Mucosa of gallbladder (tissue), 1 donor: ENCODE results near the gene CLPSL1. TPM values are rescaled to one million over a fixed set of nuclear protein-coding genes. Genes with fewer than 3 reads are reported as not detected.

Experiments used
- DNase-seq: peaks from one replicate; pipeline ENCODE4 v3.0.0-alpha.2; 2020; ENCODE audit warnings: low spot score
- total RNA-seq: library from RNA; stranded (reverse); gene quantifications from one replicate; pipeline ENCODE4 v1.2.1, GENCODE V29; 2021
- donor health status: DM: no; HTN: no; CAD: no.

Gene CLPSL1
- total RNA-seq, 1 donor from 2014 or later: 0.49 TPM

DNA sequence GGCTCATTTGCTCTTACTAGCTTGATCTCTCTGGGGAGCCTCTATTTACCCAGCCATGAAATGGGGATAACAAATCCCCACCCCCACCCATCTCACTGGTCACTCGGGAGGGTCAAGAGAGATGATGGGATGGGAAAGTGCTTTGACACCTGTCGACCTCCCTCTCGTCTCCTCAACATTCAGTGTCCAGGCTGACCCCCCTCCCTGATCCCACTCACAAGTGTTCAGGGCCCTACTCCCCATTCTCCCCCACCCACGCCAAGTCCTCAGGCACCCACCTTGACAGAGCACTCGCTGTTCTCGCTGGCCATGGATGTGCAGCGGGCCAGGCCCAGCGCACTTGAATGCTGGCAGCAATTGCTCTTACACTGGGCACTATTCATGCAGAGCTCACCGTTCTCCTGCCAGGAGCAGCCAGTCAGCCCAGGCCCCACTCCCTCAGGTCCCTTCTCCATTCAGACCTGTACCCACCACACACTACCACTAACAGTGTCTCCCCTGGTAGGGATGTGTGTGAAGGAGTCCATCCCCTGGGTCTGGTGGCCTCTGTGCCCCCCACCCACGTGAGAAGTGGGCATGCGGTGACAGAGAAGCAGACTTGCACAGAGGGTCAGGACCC lies 14.7 kb downstream of the CLPSL1 start:
- DNase-seq: no peak

DNA sequence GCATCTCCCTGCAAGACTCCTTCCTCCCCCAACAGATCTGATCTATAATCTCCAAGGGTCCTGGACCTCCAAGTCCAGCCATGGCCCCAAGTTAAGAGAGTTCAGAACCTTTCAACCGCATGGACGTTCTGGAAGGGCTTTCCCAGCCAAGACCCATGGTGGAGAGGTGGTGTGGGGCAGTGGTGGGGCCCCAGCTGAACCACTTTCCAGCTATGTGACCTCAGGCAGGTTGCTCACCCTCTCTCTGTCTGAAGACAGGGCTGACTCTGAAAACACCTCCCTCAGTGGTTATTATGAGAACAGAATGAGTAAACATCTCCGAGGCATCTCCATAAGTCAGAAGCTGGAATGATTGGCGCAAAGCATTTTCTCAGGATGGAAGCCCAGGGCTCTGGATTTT lies 15.4 kb downstream of the CLPSL1 start:
- no peak for DNase-seq

DNA sequence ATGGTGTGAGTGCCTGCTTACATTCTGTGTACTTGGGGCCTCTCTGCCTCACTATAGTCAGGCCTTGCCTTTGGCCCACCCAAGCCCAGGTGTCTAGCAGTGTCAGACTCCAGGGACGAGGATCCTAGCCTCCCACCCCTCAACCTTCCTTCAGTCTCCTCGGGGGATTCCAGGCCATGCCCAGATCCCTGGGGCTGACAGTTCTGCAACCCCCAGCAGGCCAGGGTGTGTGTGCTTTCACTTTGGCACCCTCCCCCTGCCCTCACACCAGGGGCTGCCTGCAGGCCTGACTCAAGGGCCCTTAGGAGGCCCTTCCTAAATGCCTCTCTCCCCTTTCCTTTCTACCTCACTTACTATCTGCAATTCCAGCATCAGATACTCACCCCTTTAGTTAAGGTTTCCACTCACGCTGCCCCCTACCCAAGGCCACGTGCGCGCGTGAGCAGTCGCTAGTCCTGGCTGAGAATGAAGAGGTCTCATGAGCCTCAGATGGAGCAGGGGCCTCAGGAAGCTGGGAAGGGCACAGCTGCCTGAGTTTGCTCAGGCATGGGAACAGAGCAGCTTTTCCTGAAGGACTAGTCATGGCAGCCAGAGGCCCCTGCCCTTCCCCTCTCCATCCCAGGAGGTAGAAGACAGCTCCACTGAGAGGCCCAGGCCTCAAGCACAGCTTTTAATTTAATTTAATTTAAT lies 17.2 kb downstream of the CLPSL1 start:
- DNase-seq: no peak

- no peak for DNase-seq
These were observed 17.9 kb downstream of the CLPSL1 start for GRCh38 chr6:35798706-35799105.

- no peak for DNase-seq
These were observed 20.3 kb downstream of the CLPSL1 start for GRCh38 chr6:35801148-35801547.

- no peak for DNase-seq
These were observed 24.3 kb downstream of the CLPSL1 start, which contains the start of gene LHFPL5 for GRCh38 chr6:35804996-35805736. LHFPL5 (plus strand) TSS chr6:35805352; CDS start chr6:35805671, 319 bp downstream.

- DNase-seq: no peak
These were observed 27.9 kb downstream of the CLPSL1 start for GRCh38 chr6:35808688-35809087.

DNA sequence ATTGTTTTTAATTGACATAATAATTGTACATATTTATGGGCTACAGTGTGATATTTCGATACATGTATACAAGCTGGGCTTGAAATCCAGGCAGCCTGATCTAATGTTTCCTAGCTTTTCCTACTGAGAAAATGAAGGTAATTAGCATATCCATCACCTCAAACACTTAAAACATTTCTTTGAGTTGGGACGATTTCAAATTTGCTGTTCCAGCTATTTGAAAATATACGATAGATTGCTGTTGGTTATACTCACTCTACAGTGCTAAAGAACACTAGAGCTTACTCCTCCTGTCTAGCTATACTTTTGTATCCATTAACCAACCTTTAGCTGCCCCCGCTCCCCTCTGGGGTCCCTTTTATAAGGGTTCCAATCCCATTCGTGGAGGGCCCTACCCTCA lies 29.0 kb downstream of the CLPSL1 start:
- DNase-seq: no peak

DNA sequence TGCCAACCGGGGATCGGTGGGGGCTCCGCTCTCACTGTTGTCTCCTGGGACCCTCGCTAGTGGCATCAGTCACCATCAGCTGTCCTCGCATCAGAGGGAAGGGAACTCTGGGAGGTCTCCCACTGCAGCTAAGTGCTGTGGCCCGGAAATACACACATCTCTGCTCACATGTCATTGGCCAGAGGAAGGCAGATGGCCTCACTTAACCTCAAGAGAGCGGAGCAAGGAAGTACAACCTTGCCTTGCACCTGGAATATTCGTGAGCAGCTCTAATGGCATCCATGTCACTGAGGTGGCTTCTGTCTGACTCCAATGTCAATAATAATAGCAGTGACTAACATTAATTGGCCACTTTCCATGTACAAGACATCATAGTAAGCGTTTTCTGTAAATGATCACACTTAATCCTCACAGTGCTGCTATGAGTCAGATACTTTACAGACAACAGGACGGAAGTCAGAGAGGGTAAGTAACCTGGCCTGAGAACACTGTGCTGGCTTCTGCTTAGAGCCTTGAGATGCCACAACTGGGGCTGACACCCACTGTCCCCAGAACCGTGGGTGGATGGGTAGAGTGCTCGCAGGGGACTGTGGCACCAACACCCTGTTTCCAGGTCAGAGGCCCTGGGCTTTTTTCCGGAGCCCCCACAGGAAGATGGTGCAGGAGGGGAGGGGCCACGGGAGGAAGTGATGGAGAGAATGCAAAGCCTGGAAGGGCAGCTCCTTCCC lies 30.3 kb downstream of the CLPSL1 start:
- DNase-seq: peak; percentile 51

GRCh38 chr6:35811699-35811995 lies 30.8 kb downstream of the CLPSL1 start:
- DNase-seq: no peak

DNA sequence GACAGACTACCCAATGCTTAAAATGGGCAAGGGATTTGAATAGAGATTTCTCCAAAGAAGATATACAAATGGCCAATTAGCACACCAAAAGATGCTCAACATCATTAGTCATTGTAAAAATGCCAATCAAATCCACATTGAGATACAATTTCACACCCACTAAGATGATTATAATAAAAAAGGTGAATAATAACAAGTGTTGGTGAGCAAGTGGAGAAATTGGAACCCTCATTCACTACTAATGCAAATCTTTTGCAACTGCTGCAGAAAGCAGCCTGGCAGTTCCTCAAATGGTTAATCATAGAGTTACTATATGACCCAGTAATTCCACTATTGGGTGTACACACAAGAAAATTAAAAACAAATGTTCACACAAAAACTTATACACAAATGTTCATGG lies 36.7 kb downstream of the CLPSL1 start:
- no peak for DNase-seq

GRCh38 chr6:35823601-35824000 lies 42.8 kb downstream of the CLPSL1 start:
- DNase-seq: no peak

- DNase-seq: no peak
These were observed 43.9 kb downstream of the CLPSL1 start for GRCh38 chr6:35824552-35825192.

DNA sequence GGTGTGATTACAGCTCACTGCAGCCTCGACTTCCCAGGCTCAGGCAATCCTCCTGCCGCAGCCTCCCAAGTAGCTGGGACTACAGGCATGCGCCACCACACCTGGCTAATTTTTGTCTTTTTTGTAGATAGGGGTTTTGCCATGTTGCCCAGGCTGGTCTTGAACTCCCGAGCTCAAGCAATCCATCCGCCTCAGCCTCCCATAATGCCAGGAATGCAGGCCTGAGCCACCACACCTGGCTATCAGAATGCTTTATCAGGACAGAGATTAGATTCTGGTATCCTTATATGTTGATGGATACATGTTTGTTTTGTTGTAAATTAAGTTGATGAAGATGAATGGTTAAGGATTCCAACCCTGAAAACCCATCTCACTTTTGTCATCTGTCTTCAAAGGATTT lies 48.5 kb downstream of the CLPSL1 start:
- DNase-seq: no peak

- DNase-seq: no peak
These were observed 50.6 kb downstream of the CLPSL1 start for GRCh38 chr6:35831257-35832007.

DNA sequence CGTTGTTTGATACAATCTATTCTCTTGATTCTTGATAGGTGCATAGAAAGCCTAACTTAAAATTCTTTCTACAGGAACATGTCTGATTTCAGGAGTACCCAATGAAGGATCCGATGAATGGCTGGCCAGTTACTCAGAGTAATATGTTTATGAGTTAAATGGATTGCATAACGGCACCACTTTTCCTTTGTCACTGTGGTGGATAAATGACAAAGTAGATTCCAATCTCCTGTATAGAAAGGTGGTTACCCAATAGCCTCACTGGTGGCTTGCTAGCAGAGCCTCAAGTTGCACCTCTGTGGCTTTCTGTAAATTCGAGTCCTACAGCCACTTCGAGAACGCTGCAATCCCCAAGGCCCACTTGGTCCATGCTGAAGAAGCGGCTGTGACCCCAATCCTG lies 52.7 kb downstream of the CLPSL1 start:
- no peak for DNase-seq

Other genes with a start within 250 kb of the CLPSL1 start
- 174 TPM for gene FKBP5, start 92.1 kb upstream of the CLPSL1 start, total RNA-seq
- gene ARMC12, start 44.0 kb upstream of the CLPSL1 start, total RNA-seq: 1.1 TPM
- not detected for gene CLPSL2, start 4.4 kb upstream of the CLPSL1 start, total RNA-seq
- 14.4 TPM for gene CLPS, start 16.3 kb downstream of the CLPSL1 start, total RNA-seq
- gene LHFPL5, start 24.3 kb downstream of the CLPSL1 start, total RNA-seq: 0.69 TPM
- gene SRPK1, start 140.1 kb downstream of the CLPSL1 start, total RNA-seq: 39.9 TPM
- gene SLC26A8, start 243.6 kb downstream of the CLPSL1 start, total RNA-seq: not detected
- 62.7 TPM for gene MAPK14, start 246.8 kb downstream of the CLPSL1 start, total RNA-seq